ENCODE measurements around the gene MBTPS1. TPM values are rescaled to one million over a fixed set of nuclear protein-coding genes. Genes with fewer than 3 reads are reported as not detected.

Gene MBTPS1
- total and polyA plus RNA-seq, 9 of the 15 experiments (the other 6 are each of a cell fraction or from before 2014, with no cell fraction given) = 2.8 to 57.6 (median 43.8) TPM

DNA sequence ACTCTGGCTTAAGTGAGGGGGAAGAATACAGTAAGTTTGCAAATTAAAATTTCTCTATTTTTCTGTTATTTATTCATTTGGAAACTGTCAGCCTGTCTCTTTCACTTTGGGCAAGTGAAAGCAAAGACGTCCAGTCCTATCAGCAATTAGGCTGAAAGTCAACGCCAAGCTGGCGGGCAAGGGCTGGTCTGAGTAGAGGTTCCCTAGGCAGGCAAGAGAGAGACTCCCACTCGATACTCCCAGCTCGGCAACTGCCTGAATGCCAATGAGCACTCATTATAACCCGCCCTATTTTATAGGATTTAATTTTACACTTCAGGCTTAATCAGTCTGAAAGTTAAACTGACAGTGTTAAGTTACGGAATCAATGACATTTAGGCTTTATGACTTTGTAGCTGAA lies 59.8 kb downstream of the MBTPS1 start (continued):
- TF ChIP-seq, protein P1, sequence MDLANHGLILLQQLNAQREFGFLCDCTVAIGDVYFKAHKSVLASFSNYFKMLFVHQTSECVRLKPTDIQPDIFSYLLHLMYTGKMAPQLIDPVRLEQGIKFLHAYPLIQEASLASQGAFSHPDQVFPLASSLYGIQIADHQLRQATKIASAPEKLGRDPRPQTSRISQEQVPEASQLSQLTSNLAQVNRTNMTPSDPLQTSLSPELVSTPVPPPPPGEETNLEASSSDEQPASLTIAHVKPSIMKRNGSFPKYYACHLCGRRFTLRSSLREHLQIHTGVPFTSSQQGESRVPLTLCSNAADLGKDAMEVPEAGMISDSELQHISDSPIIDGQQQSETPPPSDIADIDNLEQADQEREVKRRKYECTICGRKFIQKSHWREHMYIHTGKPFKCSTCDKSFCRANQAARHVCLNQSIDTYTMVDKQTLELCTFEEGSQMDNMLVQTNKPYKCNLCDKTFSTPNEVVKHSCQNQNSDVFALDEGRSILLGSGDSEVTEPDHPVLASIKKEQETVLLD (IDR thresholded peaks at IDR 0.05) = no peak
- TF ChIP-seq RFX7 (CRISPR knock-in tag; IDR thresholded peaks at IDR 0.05) (no peak), SMAD2 (IDR thresholded peaks at IDR 0.05; ENCODE audit: low read depth, low read length) (no peak), KDM4B (IDR thresholded peaks at IDR 0.05; ENCODE audit: borderline replicate concordance in 2 of 2, low read depth in 1 of 2) (no peak), TSC22D4 (tag; IDR thresholded peaks at IDR 0.05) (no peak)

DNA sequence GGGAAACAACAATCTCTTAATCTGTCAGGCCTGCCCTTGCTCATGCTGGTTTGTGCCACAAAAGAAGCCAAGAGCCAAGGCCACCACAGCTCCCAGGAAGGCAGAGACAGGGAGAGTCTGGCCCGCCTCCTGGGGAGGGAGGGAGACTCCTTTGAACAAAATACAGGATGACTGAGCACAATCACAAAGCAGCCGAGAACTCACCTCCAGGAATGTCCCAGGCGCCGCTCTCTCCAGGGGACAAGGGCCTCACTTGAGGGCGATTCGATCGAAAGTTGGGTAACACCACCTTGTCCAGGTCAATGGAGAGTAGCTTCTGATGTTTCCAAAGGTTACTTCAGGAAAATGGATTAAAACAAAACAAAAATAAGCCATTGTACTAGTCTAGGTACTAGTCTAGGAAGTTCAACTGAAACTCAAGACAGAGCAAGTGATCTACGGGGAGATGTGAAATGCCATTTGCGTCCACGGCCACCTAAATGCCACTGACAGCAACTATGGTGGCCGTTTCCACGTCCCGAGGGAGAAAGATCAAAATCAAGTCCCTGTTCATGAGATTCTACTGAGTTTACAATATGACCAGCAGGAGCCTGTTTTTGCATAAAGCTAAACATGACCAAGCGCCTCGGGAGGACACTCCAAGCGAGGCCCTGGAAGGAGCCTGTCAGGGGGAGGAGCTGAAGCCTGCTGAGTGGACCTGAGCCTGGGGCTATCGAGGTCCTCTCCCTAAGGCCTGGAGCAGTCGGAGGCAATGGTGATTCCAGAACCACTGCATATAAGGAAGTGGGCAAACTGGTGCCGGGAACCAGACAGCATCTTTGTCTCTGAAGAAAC lies 60.7 kb downstream of the MBTPS1 start:
- CTCF ChIA-PET (ENCODE audit: low intra/inter-chr PET ratio) = no interaction called here
- in situ Hi-C loops (cut with MboI) = no loop called here
- peak overlapping the region; percentile 33 to 36; a peak in 2 of 4 replicates for H3K9ac ChIP-seq (ENCODE audit: insufficient read depth in 1 of 2, low read depth in 2 of 2, low read length in 2 of 2)
- TF ChIP-seq MAFK (IDR thresholded peaks at IDR 0.05; ENCODE audit: low read length) (peak; percentile 48; the same call in 1 of the 2 replicates), ZNF316 (IDR thresholded peaks at IDR 0.05) (peak; percentile 73), PURB (CRISPR knock-in tag; IDR thresholded peaks at IDR 0.05; ENCODE audit: low read depth) (no peak), ARID1B (IDR thresholded peaks at IDR 0.05) (peak; percentile 31; the same call in 1 of the 2 replicates), ZNF311 (CRISPR knock-in tag; IDR thresholded peaks at IDR 0.05) (no peak), PHF8 (IDR thresholded peaks at IDR 0.05; ENCODE audit: borderline replicate concordance, low read length) (peak; percentile 20; the same call in 1 of the 2 replicates), C11orf30 (IDR thresholded peaks at IDR 0.05; ENCODE audit: low read depth) (peak; percentile 83), DDX20 (tag; IDR thresholded peaks at IDR 0.05; ENCODE audit: low read depth) (no peak), ATF7 (IDR thresholded peaks at IDR 0.05) (no peak), NFIC (IDR thresholded peaks at IDR 0.05) (0 out of 2 replicates have a peak, but pooled peaks have one; percentile 4), CBX8 (IDR thresholded peaks at IDR 0.05; ENCODE audit: borderline replicate concordance, extremely low read depth, low read depth, low read length, poor library complexity, severe bottlenecking) (no peak), TAF1 (IDR thresholded peaks at IDR 0.05; ENCODE audit: control insufficient read depth, extremely low read depth, insufficient read depth, low read length, severe bottlenecking) (peak; percentile 20)
- TF ChIP-seq, protein P2, sequence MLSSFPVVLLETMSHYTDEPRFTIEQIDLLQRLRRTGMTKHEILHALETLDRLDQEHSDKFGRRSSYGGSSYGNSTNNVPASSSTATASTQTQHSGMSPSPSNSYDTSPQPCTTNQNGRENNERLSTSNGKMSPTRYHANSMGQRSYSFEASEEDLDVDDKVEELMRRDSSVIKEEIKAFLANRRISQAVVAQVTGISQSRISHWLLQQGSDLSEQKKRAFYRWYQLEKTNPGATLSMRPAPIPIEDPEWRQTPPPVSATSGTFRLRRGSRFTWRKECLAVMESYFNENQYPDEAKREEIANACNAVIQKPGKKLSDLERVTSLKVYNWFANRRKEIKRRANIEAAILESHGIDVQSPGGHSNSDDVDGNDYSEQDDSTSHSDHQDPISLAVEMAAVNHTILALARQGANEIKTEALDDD (IDR thresholded peaks at IDR 0.05) = peak; percentile 74

More for the DNA sequence above, 60.7 kb downstream of the MBTPS1 start:
- no peaks in the 10 kb centered on the region for H3K9me3 ChIP-seq (replicated peaks; ENCODE audit: control insufficient read depth, insufficient read depth, low read depth, low read length)
- no peaks in the 10 kb centered on the region for H3K79me2 ChIP-seq (ENCODE audit: control insufficient read depth, insufficient read depth, low read length)
- no peaks in the 10 kb centered on the region; the same call in 1 of the 2 replicates for H4K20me1 ChIP-seq (replicated peaks; ENCODE audit: control insufficient read depth, insufficient read depth, low read length)
- POLR2A ChIA-PET = interaction anchor here (0.6 to 2.1 kb wide), 8 partner anchors 13 to 246 kb away, joined by 3 to 9 read pairs (median 4); partner anchors contain the start of gene SLC38A8
- intact Hi-C loops (cut with micrococcal nuclease) = no loop called here
- H3K4me1 ChIP-seq (replicated peaks in 1 of 2; ENCODE audit: control insufficient read depth in 2 of 2, insufficient read depth in 2 of 2, low read length in 2 of 2) = peaks cover 8 to 21% of the 10 kb centered on the region in 2 experiments; a peak in 4 of 5 replicates
- H3K9me1 ChIP-seq (ENCODE audit: control insufficient read depth, insufficient read depth, low read length) = peaks cover 4% of the 10 kb centered on the region
- peaks cover 86% of the 10 kb centered on the region for H3K36me3 ChIP-seq (ENCODE audit: control insufficient read depth, insufficient read depth, low read length)
- DNase-seq (ENCODE audit: extremely low read depth in 1 of 4, low spot score in 3 of 4) (peak; percentile 58 to 70 (median 63)), ATAC-seq (peak; percentile 96), FAIRE-seq (peak; percentile 89)
- H3K4me3 ChIP-seq = no peak overlapping the region
- peak overlapping the region; percentile 59 for H3K4me2 ChIP-seq (ENCODE audit: insufficient read depth, low read length)
- BruUV-seq (replicated peaks) = no TSS peak
- peak overlapping the region; percentile 69 for H2AFZ ChIP-seq (ENCODE audit: low read depth, low read length)
- H3K27me3 ChIP-seq (ENCODE audit: control insufficient read depth in 2 of 2, insufficient read depth in 2 of 2, low read length in 2 of 2) = no peaks in the 10 kb centered on the region
- peak overlapping the region; percentile 66 for H3K27ac ChIP-seq (ENCODE audit: extremely low read depth, low read depth, low read length)
- WGBS (ENCODE audit: insufficient coverage, low coverage, missing lambda C conversion rate) = 46% methylated on average over 19 of the region's 19 CpGs
